ENCODE data around the gene DNAJC15.
A peak's percentile ranks its signal among the peaks of the same experiment; 100 is the strongest.

DNAJC15 gene

GRCh38 chr13:43126420-43126819 is 103.0 kb downstream of the DNAJC15 start:
- H3K4me3 ChIP-seq (ENCODE audit: low read depth, low read length): no peak overlapping the region
- no peak for TF ChIP-seq CTCF (IDR thresholded peaks at IDR 0.05; ENCODE audit: insufficient read depth, low read depth, low read length, missing control alignments)
- peak; percentile 10 for DNase-seq (ENCODE audit: low read depth)

- no peak for DNase-seq (ENCODE audit: low read depth)
- H3K4me3 ChIP-seq (ENCODE audit: low read depth, low read length): no peak overlapping the region
- no peak for TF ChIP-seq CTCF (IDR thresholded peaks at IDR 0.05; ENCODE audit: insufficient read depth, low read depth, low read length, missing control alignments)
These were observed 103.9 kb downstream of the DNAJC15 start for GRCh38 chr13:43127103-43127798.

- no peak for TF ChIP-seq CTCF (IDR thresholded peaks at IDR 0.05; ENCODE audit: insufficient read depth, low read depth, low read length, missing control alignments)
- DNase-seq (ENCODE audit: low read depth): peak; percentile 31
- peak overlapping the region; percentile 45 for H3K4me3 ChIP-seq (ENCODE audit: low read depth, low read length)
These were observed 104.4 kb downstream of the DNAJC15 start for GRCh38 chr13:43127827-43128226.

- TF ChIP-seq CTCF (IDR thresholded peaks at IDR 0.05; ENCODE audit: insufficient read depth, low read depth, low read length, missing control alignments): no peak
- H3K4me3 ChIP-seq (ENCODE audit: low read depth, low read length): peak overlapping the region; percentile 45
- DNase-seq (ENCODE audit: low read depth): peak; percentile 23
These were observed 105.1 kb downstream of the DNAJC15 start for GRCh38 chr13:43128504-43128961.

- TF ChIP-seq CTCF (IDR thresholded peaks at IDR 0.05; ENCODE audit: insufficient read depth, low read depth, low read length, missing control alignments): no peak
- peak; percentile 13 for DNase-seq (ENCODE audit: low read depth)
- H3K4me3 ChIP-seq (ENCODE audit: low read depth, low read length): peak overlapping the region; percentile 45; the same call in 1 of the 2 replicates
These were observed 105.7 kb downstream of the DNAJC15 start for GRCh38 chr13:43129066-43129465.

GRCh38 chr13:43129511-43130110 is 106.2 kb downstream of the DNAJC15 start:
- TF ChIP-seq CTCF (IDR thresholded peaks at IDR 0.05; ENCODE audit: insufficient read depth, low read depth, low read length, missing control alignments): no peak
- DNase-seq (ENCODE audit: low read depth): no peak
- no peak overlapping the region for H3K4me3 ChIP-seq (ENCODE audit: low read depth, low read length)
